Right lobe of liver (tissue), 6 donors: ENCODE measurements around the gene PSMG4. TPM values are rescaled to one million over a fixed set of nuclear protein-coding genes. Genes with fewer than 3 reads are reported as not detected.

Source experiments
- ATAC-seq, 4 donors: fragments of 200-7000 bp; cut with Tn5 transposase; one replicate each; pipeline ENCODE4 v1.9.1; 2020; ENCODE audit warnings: mild to moderate bottlenecking in 4 of 4, moderate library complexity in 4 of 4
- DNase-seq, 3 donors: peaks; one replicate each; pipeline ENCODE4 v3.0.0-alpha.2; 2020
- H3K27ac ChIP-seq, 3 donors: fragments of 200-600 bp; one replicate each; pipeline ENCODE4 v1.8.0; 2022
- H3K27me3 ChIP-seq, 2 donors: fragments of 200-600 bp; one replicate each; pipeline ENCODE4 v1.8.0; 2022
- H3K36me3 ChIP-seq, 4 donors: fragments of 200-600 bp; sonication (generic) in 1 of 4; one replicate each; pipeline versions ENCODE4 v1.5.1 to v1.8.0; 2017 to 2022; ENCODE audit warnings: control low read depth in 1 of 4
- H3K4me1 ChIP-seq, 4 donors: fragments of 200-600 bp; sonication (generic) in 1 of 4; one replicate each; pipeline versions ENCODE4 v1.5.1 to v1.8.0; 2017 to 2022; ENCODE audit warnings: control low read depth in 1 of 4
- H3K4me3 ChIP-seq, 3 donors: fragments of 200-600 bp; one replicate each; pipeline ENCODE4 v1.8.0; 2022
- H3K9me3 ChIP-seq, 4 donors: fragments of 200-600 bp; sonication (generic) in 1 of 4; one replicate each; pipeline versions ENCODE4 v1.5.1 to v1.8.0; 2017 to 2022; ENCODE audit warnings: control low read depth in 1 of 4
- CTCF ChIP-seq, 4 donors: fragments of 200-600 bp in 3 of 4; fragments of 450-650 bp in 1 of 4; IDR thresholded peaks; one replicate each; pipeline versions ENCODE4 v1.5.1 to v1.8.0; 2016 to 2022; ENCODE audit warnings: antibody characterized with exemption in 4 of 4, mild to moderate bottlenecking in 2 of 4
- POLR2A ChIP-seq: fragments of 450-650 bp; IDR thresholded peaks from one replicate; pipeline ENCODE4 v1.6.1; 2017; ENCODE audit warnings: antibody characterized with exemption, mild to moderate bottlenecking
- WGBS: methylation state at CpG from one replicate; pipeline ENCODE4 v1.1.6; 2018; ENCODE audit warnings: low coverage, low lambda C conversion rate; ENCODE audit not compliant: insufficient coverage; ENCODE audit errors: missing lambda C conversion rate; 5-methylcytosine and 5-hydroxymethylcytosine counted together
- intact Hi-C, 2 donors: fragments of 100-400 bp; cut with DNase I; formaldehyde crosslinking; loops; one replicate each; pipeline versions ENCODE4 v1.11.2 to v1.14.1; 2022
- total RNA-seq, 6 experiments: library from RNA; depleted of rRNA in 2 of 6; stranded (reverse); fragments of >200 nt in 2 of 6; fragmentation: NEBNext Ultra II Directional in 3 of 6; extraction: Animal tissue kit (Norgen Biotek cat#: 25700) in 3 of 6; gene quantifications; one replicate each; pipeline versions ENCODE4 v1.1.0 to v1.2.4, GENCODE V29; 2016 to 2023
- donor health status: DM: no; HTN: yes; CAD: no.
- donor health status: DM: no; HTN: no; CAD: no.
- donor health status: DM: no; HTN: no; CAD: no.
- donor health status: DM: no; HTN: yes; CAD: no.
- donor health status: DM: no; HTN: yes; CAD: no.

The PSMG4 gene
- total RNA-seq, 6 experiments from 2014 or later, result 9.4 to 15.4 (median 11.0) TPM

GRCh38 chr6:3312604-3313231 is 54.0 kb downstream of the PSMG4 start:
- Histone ChIP-seq H3K4me1 (no peaks in the 10 kb centered on the region), H3K4me3 (no peak overlapping the region), H3K27ac (no peak overlapping the region), H3K9me3 (no peaks in the 10 kb centered on the region), H3K36me3 (no peaks in the 10 kb centered on the region), H3K27me3 (no peaks in the 10 kb centered on the region)
- DNase-seq (peak in 1 of 3 donors; percentile 48), ATAC-seq (peak; percentile 53 to 77 (median 70))
- intact Hi-C loops, result no loop called here
- TF ChIP-seq CTCF (IDR thresholded peaks at IDR 0.05), result no peak
- no peak for TF ChIP-seq POLR2A
- 67% methylated on average over 1 of the region's 11 CpGs for WGBS

GRCh38 chr6:3314176-3314575 is 55.4 kb downstream of the PSMG4 start:
- no peak overlapping the region for H3K27ac ChIP-seq
- intact Hi-C loops, result no loop called here
- no peak for TF ChIP-seq CTCF (IDR thresholded peaks at IDR 0.05)
- no peak for TF ChIP-seq POLR2A
- ATAC-seq (no peak), DNase-seq (no peak)
- no peak overlapping the region for H3K4me3 ChIP-seq
- no peaks in the 10 kb centered on the region for H3K4me1 ChIP-seq
- no peaks in the 10 kb centered on the region for H3K27me3 ChIP-seq
- peaks cover 0 to 1% (median 0%) of the 10 kb centered on the region in 4 donors for H3K36me3 ChIP-seq
- WGBS, result 100% methylated on average over 4 of the region's 7 CpGs
- H3K9me3 ChIP-seq, result no peaks in the 10 kb centered on the region

GRCh38 chr6:3314621-3315467 is 56.1 kb downstream of the PSMG4 start:
- Histone ChIP-seq H3K9me3 (no peaks in the 10 kb centered on the region), H3K4me3 (no peak overlapping the region), H3K27me3 (no peaks in the 10 kb centered on the region), H3K36me3 (peaks cover 0 to 5% (median 0%) of the 10 kb centered on the region in 4 donors), H3K4me1 (no peaks in the 10 kb centered on the region), H3K27ac (no peak overlapping the region)
- intact Hi-C loops, result no loop called here
- 80% methylated on average over 11 of the region's 20 CpGs for WGBS
- DNase-seq (peak in 1 of 3 donors; percentile 23), ATAC-seq (no peak)
- TF ChIP-seq CTCF (IDR thresholded peaks at IDR 0.05) (no peak), POLR2A (no peak)

GRCh38 chr6:3315841-3316240 is 57.1 kb downstream of the PSMG4 start:
- Histone ChIP-seq H3K4me3 (no peak overlapping the region), H3K36me3 (peaks cover 0 to 5% (median 0%) of the 10 kb centered on the region in 4 donors), H3K9me3 (no peaks in the 10 kb centered on the region), H3K27ac (no peak overlapping the region), H3K27me3 (no peaks in the 10 kb centered on the region), H3K4me1 (no peaks in the 10 kb centered on the region)
- intact Hi-C loops, result no loop called here
- ATAC-seq (no peak), DNase-seq (no peak)
- 84% methylated on average over 4 of the region's 8 CpGs for WGBS
- TF ChIP-seq CTCF (IDR thresholded peaks at IDR 0.05), result no peak
- TF ChIP-seq POLR2A, result no peak
